HCT116 (cell line): ENCODE results near the gene WDR37. TPM values are rescaled to one million over a fixed set of nuclear protein-coding genes. Genes with fewer than 3 reads are reported as not detected.

ENCODE experiments used
- ATAC-seq: fragments of 200-7000 bp; cut with Tn5 transposase; 2 replicates; pipeline ENCODE4 v1.9.1; 2020; ENCODE audit warnings: mild to moderate bottlenecking, moderate library complexity
- BruUV-seq: library from RNA; stranded (reverse); fragments of 400-500 nt; replicated peaks from 2 replicates; lab custom pipeline; 2021; lab: Mats Ljungman, UMichigan
- CTCF ChIA-PET: fragments of 300-600 bp; sonication (Branson Sonifier 250); formaldehyde crosslinking; loops from one replicate; lab custom pipeline; 2021; ENCODE audit warnings: antibody characterized with exemption; lab: Charles Lee
- POLR2A ChIA-PET: fragments of 300-600, 350-600 bp; sonication (Branson Sonifier 250); formaldehyde crosslinking; loops from one replicate; lab custom pipeline; 2021; ENCODE audit warnings: antibody characterized with exemption; lab: Charles Lee
- RAD21 ChIA-PET, 2 experiments: fragments of 300-600 bp; sonication (Branson Sonifier 250); formaldehyde crosslinking; loops; one replicate each; lab custom pipeline; 2023; ENCODE audit warnings: low total read pairs in 2 of 2; ENCODE audit not compliant: uncharacterized antibody in 2 of 2, unreplicated experiment in 2 of 2, low non-redundant PET in 1 of 2; lab: Charles Lee
- DNase-seq: peaks from one replicate; pipeline ENCODE4 v3.0.0-alpha.2; 2010; ENCODE audit warnings: low read depth, low spot score
- H2AFZ ChIP-seq: fragments of 200-600 bp; shearing (Covaris generic), sonication (generic); 2 replicates; pipeline ENCODE4 v1.6.1; 2017; ENCODE audit warnings: low read depth, mixed run types, mixed read lengths, antibody characterized with exemption, low read length; ENCODE audit not compliant: poor library complexity, severe bottlenecking
- H3K27ac ChIP-seq: 2 replicates; pipeline ENCODE4 v1.5.1; 2012; ENCODE audit warnings: low read depth, low read length
- H3K27me3 ChIP-seq: fragments of 200-600 bp; sonication (generic); 2 replicates; pipeline ENCODE4 v1.6.1; 2016; ENCODE audit warnings: mixed run types, low read length, mixed read lengths; ENCODE audit not compliant: insufficient read depth
- H3K36me3 ChIP-seq, 2 experiments: fragments of 200-500 bp in 1 of 2; fragments of 200-600 bp in 1 of 2; sonication (Bioruptor generic) in 1 of 2; sonication (generic) in 1 of 2; 2 replicates each; pipeline versions ENCODE4 v1.5.1 to v1.6.1; 2014 to 2016; ENCODE audit warnings: low read length in 2 of 2, inconsistent platforms in 1 of 2, mixed read lengths in 1 of 2, mixed run types in 1 of 2; ENCODE audit not compliant: insufficient read depth in 2 of 2, control insufficient read depth in 1 of 2
- H3K4me1 ChIP-seq, 2 experiments: fragments of 200-600 bp in 1 of 2; sonication (generic) in 1 of 2; 2 replicates each; pipeline versions ENCODE4 v1.5.1 to v1.6.1; 2012 to 2017; ENCODE audit warnings: low read length in 2 of 2, inconsistent platforms in 1 of 2, mild to moderate bottlenecking in 1 of 2, mixed read lengths in 1 of 2, mixed run types in 1 of 2, moderate library complexity in 1 of 2; ENCODE audit not compliant: insufficient read depth in 2 of 2, control insufficient read depth in 1 of 2
- H3K4me2 ChIP-seq: fragments of 200-600 bp; sonication (generic); 2 replicates; pipeline ENCODE4 v1.6.1; 2017; ENCODE audit warnings: mixed run types, low read length, mixed read lengths
- H3K4me3 ChIP-seq, 2 experiments: fragments of 200-600 bp in 1 of 2; sonication (generic) in 1 of 2; replicated peaks in 1 of 2; 2 replicates each; pipeline ENCODE4 v1.5.1; 2011 to 2016; ENCODE audit warnings: low read length in 2 of 2, control low read depth in 1 of 2, low read depth in 1 of 2, mild to moderate bottlenecking in 1 of 2, mixed read lengths in 1 of 2, mixed run types in 1 of 2
- H3K79me2 ChIP-seq: fragments of 200-600 bp; sonication (generic); 2 replicates; pipeline ENCODE4 v1.6.1; 2017; ENCODE audit warnings: mild to moderate bottlenecking, mixed run types, low read length, moderate library complexity, mixed read lengths; ENCODE audit not compliant: insufficient read depth
- H3K9ac ChIP-seq: fragments of 200-600 bp; sonication (generic); 2 replicates; pipeline ENCODE4 v1.6.1; 2016; ENCODE audit warnings: low read length, mixed read lengths
- H3K9me2 ChIP-seq: fragments of 200-600 bp; sonication (generic), shearing (Covaris generic); 2 replicates; pipeline ENCODE4 v1.6.1; 2017; ENCODE audit warnings: mixed run types, mild to moderate bottlenecking, moderate library complexity; ENCODE audit not compliant: insufficient read depth
- H3K9me3 ChIP-seq, 2 experiments: fragments of 200-500 bp in 1 of 2; fragments of 200-600 bp in 1 of 2; sonication (Bioruptor generic) in 1 of 2; sonication (generic) in 1 of 2; 2 replicates each; pipeline ENCODE4 v1.6.1; 2014 to 2017; ENCODE audit warnings: low read length in 2 of 2, mixed read lengths in 2 of 2, inconsistent platforms in 1 of 2, low read depth in 1 of 2, mild to moderate bottlenecking in 1 of 2, mixed run types in 1 of 2, moderate library complexity in 1 of 2; ENCODE audit not compliant: control insufficient read depth in 1 of 2, insufficient read depth in 1 of 2
- H4K20me1 ChIP-seq: fragments of 200-600 bp; sonication (generic), shearing (Covaris generic); 2 replicates; pipeline ENCODE4 v1.6.1; 2017; ENCODE audit warnings: mixed run types, mild to moderate bottlenecking, moderate library complexity; ENCODE audit not compliant: insufficient read depth
- CBX3 ChIP-seq: IDR thresholded peaks from 2 replicates; pipeline ENCODE4 v1.6.1; 2012; ENCODE audit warnings: low read depth
- CEBPB ChIP-seq: IDR thresholded peaks from 2 replicates; pipeline ENCODE4 v1.6.1; 2012; ENCODE audit warnings: low read depth
- CTCF ChIP-seq, 3 experiments: fragments of 200-600 bp in 1 of 3; sonication (generic) in 1 of 3; IDR thresholded peaks in 2 of 3; conservative IDR thresholded peaks in 1 of 3; 2 replicates each; pipeline ENCODE4 v1.5.1; 2012 to 2017; ENCODE audit warnings: low read depth in 2 of 3, low read length in 2 of 3, antibody characterized with exemption in 1 of 3, borderline replicate concordance in 1 of 3, control low read depth in 1 of 3, mild to moderate bottlenecking in 1 of 3, mixed read lengths in 1 of 3, mixed run types in 1 of 3, moderate library complexity in 1 of 3; ENCODE audit not compliant: insufficient read depth in 1 of 3
- ELF1 ChIP-seq: IDR thresholded peaks from 2 replicates; pipeline ENCODE4 v1.6.1; 2012; ENCODE audit warnings: low read depth, borderline replicate concordance
- EZH2phosphoT487 ChIP-seq: fragments of 200-600 bp; IDR thresholded peaks from 2 replicates; pipeline ENCODE4 v1.6.1; 2018; ENCODE audit warnings: antibody characterized with exemption, borderline replicate concordance
- FOSL1 ChIP-seq: IDR thresholded peaks from 2 replicates; pipeline ENCODE4 v1.6.1; 2012; ENCODE audit warnings: low read depth
- JUND ChIP-seq: IDR thresholded peaks from 2 replicates; pipeline ENCODE4 v1.6.1; 2012
- SIN3A ChIP-seq: IDR thresholded peaks from 2 replicates; pipeline ENCODE4 v1.6.1; 2012; ENCODE audit warnings: low read depth
- TCF7L2 ChIP-seq: IDR thresholded peaks from 2 replicates; pipeline ENCODE4 v1.7.0; 2011; ENCODE audit warnings: borderline replicate concordance, inconsistent platforms; ENCODE audit not compliant: insufficient read depth, insufficient read length; ENCODE audit errors: extremely low read depth
- YY1 ChIP-seq: IDR thresholded peaks from 2 replicates; pipeline ENCODE4 v1.6.1; 2011; ENCODE audit warnings: low read length, low read depth, moderate library complexity, mild to moderate bottlenecking; ENCODE audit not compliant: insufficient replicate concordance; ENCODE audit errors: extremely low read depth
- ZNF274 ChIP-seq: fragments of 200-500 bp; sonication (Bioruptor generic); IDR thresholded peaks from 2 replicates; pipeline ENCODE4 v1.6.1; 2014; ENCODE audit warnings: mild to moderate bottlenecking, low read depth, low read length, inconsistent platforms
- intact Hi-C: fragments of 100-400 bp; cut with micrococcal nuclease; formaldehyde crosslinking; loops from 2 replicates; pipeline ENCODE4 v1.10.0; 2022
- total RNA-seq: library from RNA; stranded (reverse); gene quantifications from one replicate; pipeline ENCODE4 v1.2.1, GENCODE V29; 2021; ENCODE audit not compliant: unreplicated experiment
- TF ChIP-seq, protein P1 (sequence below): IDR thresholded peaks from 2 replicates; pipeline ENCODE4 v1.6.1; 2011; ENCODE audit warnings: mild to moderate bottlenecking, low read length, moderate library complexity; ENCODE audit not compliant: insufficient replicate concordance; ENCODE audit errors: extremely low read depth
- TF ChIP-seq, protein P2 (sequence below): IDR thresholded peaks from 2 replicates; pipeline ENCODE4 v1.6.1; 2012

Gene WDR37
- total RNA-seq, 1 experiment from 2014 or later, result 9.1 TPM

- Histone ChIP-seq H3K79me2 (no peaks in the 10 kb centered on the region), H2AFZ (no peak overlapping the region), H3K4me3 (no peak overlapping the region), H3K9me3 (no peaks in the 10 kb centered on the region), H3K9me2 (no peaks in the 10 kb centered on the region), H3K4me1 (peaks cover 11 to 18% of the 10 kb centered on the region in 2 experiments), H3K9ac (no peak overlapping the region), H3K4me2 (no peak overlapping the region), H4K20me1 (no peaks in the 10 kb centered on the region), H3K27me3 (no peaks in the 10 kb centered on the region), H3K27ac (no peak overlapping the region), H3K36me3 (peaks cover 9% of the 10 kb centered on the region in 2 experiments; a peak in 2 of 4 replicates)
- intact Hi-C loops, result no loop called here
- CTCF ChIA-PET, result no interaction called here
- TF ChIP-seq EZH2phosphoT487 (no peak), SIN3A (no peak), TCF7L2 (no peak), YY1 (no peak), FOSL1 (no peak), ZNF274 (no peak), JUND (no peak), CBX3 (no peak), CTCF (IDR thresholded peaks at IDR 0.05 in 2 of 3, conservative IDR thresholded peaks at IDR 0.05 in 1 of 3; ENCODE audit: borderline replicate concordance in 1 of 3, insufficient read depth in 1 of 3, low read depth in 2 of 3, low read length in 2 of 3) (no peak), CEBPB (no peak), ELF1 (no peak)
- TF ChIP-seq, protein P1, sequence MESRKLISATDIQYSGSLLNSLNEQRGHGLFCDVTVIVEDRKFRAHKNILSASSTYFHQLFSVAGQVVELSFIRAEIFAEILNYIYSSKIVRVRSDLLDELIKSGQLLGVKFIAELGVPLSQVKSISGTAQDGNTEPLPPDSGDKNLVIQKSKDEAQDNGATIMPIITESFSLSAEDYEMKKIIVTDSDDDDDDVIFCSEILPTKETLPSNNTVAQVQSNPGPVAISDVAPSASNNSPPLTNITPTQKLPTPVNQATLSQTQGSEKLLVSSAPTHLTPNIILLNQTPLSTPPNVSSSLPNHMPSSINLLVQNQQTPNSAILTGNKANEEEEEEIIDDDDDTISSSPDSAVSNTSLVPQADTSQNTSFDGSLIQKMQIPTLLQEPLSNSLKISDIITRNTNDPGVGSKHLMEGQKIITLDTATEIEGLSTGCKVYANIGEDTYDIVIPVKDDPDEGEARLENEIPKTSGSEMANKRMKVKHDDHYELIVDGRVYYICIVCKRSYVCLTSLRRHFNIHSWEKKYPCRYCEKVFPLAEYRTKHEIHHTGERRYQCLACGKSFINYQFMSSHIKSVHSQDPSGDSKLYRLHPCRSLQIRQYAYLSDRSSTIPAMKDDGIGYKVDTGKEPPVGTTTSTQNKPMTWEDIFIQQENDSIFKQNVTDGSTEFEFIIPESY, result no peak
- TF ChIP-seq, protein P2, sequence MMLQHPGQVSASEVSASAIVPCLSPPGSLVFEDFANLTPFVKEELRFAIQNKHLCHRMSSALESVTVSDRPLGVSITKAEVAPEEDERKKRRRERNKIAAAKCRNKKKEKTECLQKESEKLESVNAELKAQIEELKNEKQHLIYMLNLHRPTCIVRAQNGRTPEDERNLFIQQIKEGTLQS, result no peak
- POLR2A ChIA-PET, result no interaction called here
- ATAC-seq (no peak), DNase-seq (no peak)
- BruUV-seq, result no TSS peak
- RAD21 ChIA-PET, result no interaction called here
Measured at GRCh38 chr10:1107004-1107403, 50.8 kb downstream of the WDR37 start.
